HAP-1 (cell line): ENCODE measurements around the gene PRKCB.

ENCODE experiments used
- DNase-seq, 2 experiments: peaks; one replicate each; pipeline ENCODE4 v3.0.0-alpha.2; 2016 to 2020; ENCODE audit warnings: low spot score in 2 of 2
- H3K27me3 ChIP-seq: fragments of 250-450 bp; sonication (Bioruptor Pico); 2 replicates; pipeline ENCODE4 v1.5.1; 2020; ENCODE audit warnings: low read depth, mild to moderate bottlenecking, moderate library complexity
- H3K36me3 ChIP-seq: fragments of 250-450 bp; sonication (Bioruptor Pico); replicated peaks from 2 replicates; pipeline ENCODE4 v1.5.1; 2020; ENCODE audit warnings: mild to moderate bottlenecking
- H3K4me1 ChIP-seq: fragments of 250-450 bp; sonication (Bioruptor Pico); 2 replicates; pipeline ENCODE4 v1.5.1; 2020; ENCODE audit warnings: mild to moderate bottlenecking
- H3K4me3 ChIP-seq: fragments of 250-450 bp; sonication (Bioruptor Pico); 2 replicates; pipeline ENCODE4 v1.5.1; 2020; ENCODE audit warnings: mild to moderate bottlenecking, moderate library complexity
- H3K9me3 ChIP-seq: fragments of 250-450 bp; sonication (Bioruptor Pico); 2 replicates; pipeline ENCODE4 v1.5.1; 2020; ENCODE audit warnings: mild to moderate bottlenecking, moderate library complexity
- in situ Hi-C: fragments of 300-500 bp; cut with MboI; formaldehyde crosslinking; loops from 3 replicates; pipeline ENCODE4 v1.14.3; 2020; ENCODE audit warnings: low sequenced_read_pairs, inconsistent platforms, mixed read lengths

PRKCB gene

GRCh38 chr16:24073321-24073720 lies 237.5 kb downstream of the PRKCB start:
- no peaks in the 10 kb centered on the region for H3K36me3 ChIP-seq
- H3K4me3 ChIP-seq: no peak overlapping the region
- no peaks in the 10 kb centered on the region for H3K9me3 ChIP-seq
- DNase-seq: no peak
- no peaks in the 10 kb centered on the region for H3K27me3 ChIP-seq
- in situ Hi-C loops: loop anchor here (5.0 kb wide), 1 partner anchor 179 kb away; no protein-coding TSS in a partner anchor
- H3K4me1 ChIP-seq: peaks cover 4% of the 10 kb centered on the region

GRCh38 chr16:24074574-24074973 lies 238.8 kb downstream of the PRKCB start:
- H3K4me1 ChIP-seq: peaks cover 4% of the 10 kb centered on the region
- H3K9me3 ChIP-seq: no peaks in the 10 kb centered on the region
- DNase-seq: no peak
- H3K4me3 ChIP-seq: no peak overlapping the region
- no peaks in the 10 kb centered on the region for H3K36me3 ChIP-seq
- in situ Hi-C loops: loop anchor here (5.0 kb wide), 1 partner anchor 178 kb away; no protein-coding TSS in a partner anchor
- no peaks in the 10 kb centered on the region for H3K27me3 ChIP-seq

DNA sequence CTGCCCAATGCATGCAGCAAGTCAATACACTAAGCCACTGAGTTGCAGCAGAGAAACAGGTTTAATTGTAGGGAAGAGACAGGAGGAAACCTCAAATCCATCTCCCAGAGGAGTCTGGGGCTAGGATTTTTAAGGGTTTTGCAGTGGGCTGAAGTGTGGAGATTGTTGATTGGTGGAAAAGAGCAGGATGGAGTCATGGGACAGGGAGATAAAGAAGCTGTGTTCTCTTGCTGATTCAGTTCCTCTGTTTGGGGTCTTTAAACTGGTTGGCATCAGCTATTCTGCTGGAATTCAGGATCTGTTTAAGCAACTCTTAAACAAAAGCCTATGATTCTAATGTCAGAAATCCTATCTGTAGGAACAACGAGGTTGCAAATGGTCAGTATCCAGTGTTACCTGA lies 239.5 kb downstream of the PRKCB start:
- Histone ChIP-seq H3K4me1 (peaks cover 4% of the 10 kb centered on the region), H3K27me3 (no peaks in the 10 kb centered on the region), H3K36me3 (no peaks in the 10 kb centered on the region), H3K9me3 (no peaks in the 10 kb centered on the region), H3K4me3 (no peak overlapping the region)
- DNase-seq: no peak
- in situ Hi-C loops: no loop called here

GRCh38 chr16:24075931-24076716 lies 240.3 kb downstream of the PRKCB start:
- Histone ChIP-seq H3K9me3 (no peaks in the 10 kb centered on the region), H3K4me3 (no peak overlapping the region), H3K4me1 (peaks cover 4% of the 10 kb centered on the region), H3K36me3 (no peaks in the 10 kb centered on the region), H3K27me3 (no peaks in the 10 kb centered on the region)
- peak; percentile 26 to 59 for DNase-seq
- in situ Hi-C loops: no loop called here

DNA sequence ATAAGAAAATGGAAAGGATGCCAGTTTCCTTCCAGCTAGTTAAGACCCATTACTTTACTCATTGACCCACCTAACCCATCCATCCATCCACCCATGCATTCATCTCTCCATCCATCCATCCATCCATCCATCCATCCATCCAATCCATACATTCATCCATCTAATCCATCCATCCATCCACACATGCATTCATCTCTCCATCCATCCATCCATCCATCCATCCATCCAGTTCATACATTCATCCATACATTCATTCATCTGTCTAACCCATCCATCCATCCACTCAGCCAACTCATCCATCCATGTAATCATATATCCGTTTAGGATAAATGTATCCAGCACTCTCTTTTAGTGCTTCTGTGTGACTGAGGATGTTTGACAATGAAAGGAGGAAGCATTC lies 241.5 kb downstream of the PRKCB start:
- H3K4me1 ChIP-seq: peaks cover 4% of the 10 kb centered on the region
- H3K9me3 ChIP-seq: no peaks in the 10 kb centered on the region
- H3K4me3 ChIP-seq: no peak overlapping the region
- H3K36me3 ChIP-seq: no peaks in the 10 kb centered on the region
- in situ Hi-C loops: no loop called here
- no peak for DNase-seq
- no peaks in the 10 kb centered on the region for H3K27me3 ChIP-seq

- in situ Hi-C loops: no loop called here
- Histone ChIP-seq H3K36me3 (no peaks in the 10 kb centered on the region), H3K4me1 (peaks cover 4% of the 10 kb centered on the region), H3K9me3 (no peaks in the 10 kb centered on the region), H3K27me3 (no peaks in the 10 kb centered on the region), H3K4me3 (no peak overlapping the region)
- DNase-seq: no peak
Measured at GRCh38 chr16:24077966-24078365, 242.2 kb downstream of the PRKCB start.

DNA sequence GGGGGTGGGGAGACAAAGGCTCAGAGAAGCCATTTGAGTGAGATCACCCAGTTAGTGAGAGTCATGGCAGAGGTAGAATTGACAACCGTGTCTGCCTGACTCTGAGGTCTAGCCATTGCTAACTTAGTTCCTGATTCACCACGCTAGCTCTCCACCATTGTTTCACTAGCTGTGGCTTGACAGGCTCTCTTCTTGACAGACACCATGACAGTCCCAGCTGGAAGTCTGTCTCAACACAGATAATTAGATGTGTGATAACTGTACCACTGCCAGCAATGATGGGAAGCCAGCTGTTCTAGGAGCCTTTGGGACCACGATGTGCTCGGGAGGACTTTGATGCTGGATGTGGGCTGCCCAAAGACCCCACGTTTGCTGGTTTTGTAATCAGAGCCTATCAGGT lies 249.9 kb downstream of the PRKCB start:
- H3K27me3 ChIP-seq: no peaks in the 10 kb centered on the region
- H3K9me3 ChIP-seq: no peaks in the 10 kb centered on the region
- no peaks in the 10 kb centered on the region for H3K36me3 ChIP-seq
- H3K4me3 ChIP-seq: no peak overlapping the region
- H3K4me1 ChIP-seq: no peaks in the 10 kb centered on the region
- no peak for DNase-seq
- in situ Hi-C loops: no loop called here

GRCh38 chr16:24087891-24088410 lies 252.2 kb downstream of the PRKCB start:
- in situ Hi-C loops: no loop called here
- H3K9me3 ChIP-seq: no peaks in the 10 kb centered on the region
- H3K36me3 ChIP-seq: no peaks in the 10 kb centered on the region
- no peaks in the 10 kb centered on the region for H3K4me1 ChIP-seq
- no peak for DNase-seq
- no peaks in the 10 kb centered on the region for H3K27me3 ChIP-seq
- H3K4me3 ChIP-seq: no peak overlapping the region

DNA sequence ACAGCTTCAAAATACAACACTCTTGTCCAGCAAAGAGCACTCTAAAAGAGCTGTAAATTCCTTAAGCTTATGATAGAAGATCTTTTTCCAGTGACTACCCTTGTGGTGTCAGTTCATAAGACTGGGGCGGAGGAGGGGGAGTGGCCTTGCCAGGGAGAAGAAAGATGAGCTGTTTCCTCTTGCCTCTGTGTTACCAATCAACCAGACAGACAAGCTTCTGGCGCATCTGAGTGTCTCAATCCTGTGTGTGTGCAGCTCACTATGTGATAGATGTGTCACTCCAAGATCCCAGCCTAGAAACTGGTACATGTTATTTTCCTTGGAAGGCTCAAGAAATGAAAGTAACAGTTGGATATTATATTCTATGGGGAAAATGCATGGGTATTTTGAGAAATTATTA lies 253.0 kb downstream of the PRKCB start:
- Histone ChIP-seq H3K9me3 (no peaks in the 10 kb centered on the region), H3K4me1 (no peaks in the 10 kb centered on the region), H3K36me3 (no peaks in the 10 kb centered on the region), H3K27me3 (no peaks in the 10 kb centered on the region), H3K4me3 (no peak overlapping the region)
- DNase-seq: no peak
- in situ Hi-C loops: no loop called here

DNA sequence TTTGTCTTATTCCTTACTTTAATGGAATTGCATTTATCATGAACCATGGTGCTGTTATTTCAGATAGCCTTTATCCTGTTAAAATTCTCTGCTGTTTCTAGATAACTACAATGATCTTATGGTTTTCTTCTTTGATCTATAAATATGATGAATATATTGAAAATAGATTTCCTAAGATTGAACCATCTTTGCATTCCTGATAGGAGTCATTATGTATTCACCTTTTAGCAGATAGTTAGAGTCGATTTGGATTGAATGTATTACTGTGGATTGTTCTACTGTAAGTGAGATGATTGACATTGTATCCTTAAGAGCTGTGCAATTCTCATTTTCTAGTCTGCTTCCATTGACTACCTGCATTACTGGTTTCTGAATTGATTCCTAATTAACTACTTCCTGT lies 255.3 kb downstream of the PRKCB start:
- Histone ChIP-seq H3K9me3 (no peaks in the 10 kb centered on the region), H3K27me3 (no peaks in the 10 kb centered on the region), H3K36me3 (no peaks in the 10 kb centered on the region), H3K4me3 (no peak overlapping the region), H3K4me1 (no peaks in the 10 kb centered on the region)
- no peak for DNase-seq
- in situ Hi-C loops: no loop called here

DNA sequence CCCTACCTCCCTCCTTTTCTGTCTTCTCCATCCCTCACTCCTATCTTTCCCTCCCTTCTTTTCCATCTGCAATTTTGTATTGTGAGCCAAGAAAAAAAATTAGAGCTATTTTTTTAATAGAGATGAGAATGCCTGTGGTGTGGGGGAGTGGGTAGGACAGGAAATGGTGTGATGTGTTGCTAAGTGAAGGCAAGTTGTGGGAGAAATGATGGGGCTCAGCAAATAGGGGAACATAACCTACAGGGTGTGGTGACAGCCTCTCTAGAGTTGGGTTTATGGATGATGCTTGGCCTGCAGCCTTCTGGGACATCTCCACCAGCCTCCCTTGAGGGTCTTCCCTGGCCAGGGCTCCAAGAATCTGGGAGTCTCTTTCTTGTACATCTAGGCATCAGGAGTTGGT lies 257.3 kb downstream of the PRKCB start:
- no peaks in the 10 kb centered on the region for H3K4me1 ChIP-seq
- no peak for DNase-seq
- H3K9me3 ChIP-seq: no peaks in the 10 kb centered on the region
- no peak overlapping the region for H3K4me3 ChIP-seq
- H3K36me3 ChIP-seq: no peaks in the 10 kb centered on the region
- no peaks in the 10 kb centered on the region for H3K27me3 ChIP-seq
- in situ Hi-C loops: no loop called here

GRCh38 chr16:24094660-24095059 lies 258.9 kb downstream of the PRKCB start:
- H3K4me1 ChIP-seq: no peaks in the 10 kb centered on the region; the same call in 1 of the 2 replicates
- H3K4me3 ChIP-seq: no peak overlapping the region
- no peaks in the 10 kb centered on the region for H3K36me3 ChIP-seq
- H3K27me3 ChIP-seq: no peaks in the 10 kb centered on the region
- in situ Hi-C loops: no loop called here
- no peaks in the 10 kb centered on the region for H3K9me3 ChIP-seq
- no peak for DNase-seq

- in situ Hi-C loops: no loop called here
- Histone ChIP-seq H3K36me3 (no peaks in the 10 kb centered on the region), H3K4me1 (no peaks in the 10 kb centered on the region; the same call in 1 of the 2 replicates), H3K27me3 (no peaks in the 10 kb centered on the region), H3K4me3 (no peak overlapping the region), H3K9me3 (no peaks in the 10 kb centered on the region)
- DNase-seq: peak; percentile 22 to 67
Measured at GRCh38 chr16:24098896-24099295, 263.1 kb downstream of the PRKCB start.

DNA sequence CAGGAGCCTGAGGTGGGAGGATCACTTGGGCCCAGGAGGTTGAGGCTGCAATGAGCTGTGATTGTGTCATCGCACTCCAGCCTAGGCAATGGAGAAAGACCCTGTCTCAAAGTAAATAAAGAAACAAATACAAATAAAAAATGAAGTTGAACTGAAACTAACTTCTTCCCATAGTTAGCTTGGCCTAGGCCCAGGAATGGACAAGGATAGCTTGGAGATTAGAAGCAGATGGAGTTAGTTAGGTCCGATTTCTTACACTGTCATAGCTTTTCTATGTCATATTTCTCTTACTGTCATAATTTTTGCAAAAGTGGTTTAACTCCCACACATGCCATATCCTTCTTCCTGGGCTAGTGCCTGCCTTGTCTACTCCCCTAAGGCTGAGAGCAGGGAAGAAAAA lies 265.6 kb downstream of the PRKCB start:
- Histone ChIP-seq H3K4me3 (no peak overlapping the region), H3K4me1 (no peaks in the 10 kb centered on the region; the same call in 1 of the 2 replicates), H3K9me3 (no peaks in the 10 kb centered on the region), H3K36me3 (no peaks in the 10 kb centered on the region), H3K27me3 (no peaks in the 10 kb centered on the region)
- in situ Hi-C loops: no loop called here
- DNase-seq: no peak
